Nasal cavity respiratory epithelium epithelial cell of viscerocranial mucosa (primary cell): Measurements from ENCODE around the gene SCNN1A. TPM values are rescaled to one million over a fixed set of nuclear protein-coding genes. Genes with fewer than 3 reads are reported as not detected.

Experiments used
- total RNA-seq: library from RNA; depleted of rRNA; stranded (reverse); fragments of >200 nt; gene quantifications from 2 replicates; pipeline ENCODE4 v1.2.3, GENCODE V29; 2014

SCNN1A gene
- total RNA-seq, result 9.6 and 76.7 TPM in 2 replicates

DNA sequence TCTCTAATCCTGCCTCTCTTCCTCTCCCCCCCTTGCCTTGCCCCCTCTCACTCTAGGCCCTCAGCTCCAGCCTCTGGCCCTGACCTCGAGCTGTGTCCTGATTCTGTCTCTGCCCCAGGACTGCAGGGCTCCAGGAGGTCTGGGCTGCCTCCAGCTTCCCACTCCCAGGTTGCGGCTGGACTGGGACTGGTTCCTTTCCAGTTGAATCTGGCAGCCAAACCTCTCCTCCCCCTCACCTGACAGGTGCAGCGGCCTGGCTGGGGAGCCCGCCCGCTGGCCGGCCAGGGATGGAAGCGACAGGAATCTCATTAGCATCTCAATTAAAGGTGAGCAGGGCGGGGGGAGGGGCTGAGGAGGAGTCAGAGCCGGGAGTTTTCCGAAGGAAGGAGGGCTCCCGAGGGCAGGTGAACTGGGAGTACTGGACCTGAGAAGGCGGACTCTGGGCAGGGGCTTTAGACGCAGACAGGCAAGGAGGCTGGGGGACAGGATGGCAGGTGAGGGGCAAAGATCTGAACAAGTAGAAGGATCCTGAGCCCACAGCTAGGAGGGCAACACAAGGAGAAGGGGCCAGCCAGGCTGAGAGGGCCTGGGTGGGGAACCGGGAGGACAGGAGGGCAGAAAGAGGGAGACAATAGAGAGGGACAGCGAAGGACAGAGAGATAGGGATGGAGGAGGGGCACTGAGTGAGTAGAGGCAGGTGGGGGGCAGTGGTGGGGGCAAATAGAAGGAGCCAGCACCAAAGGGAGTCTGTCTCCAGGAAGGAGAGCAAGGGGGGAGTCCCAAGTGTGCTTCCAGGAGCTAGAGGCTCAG lies at the start of gene SCNN1A:
Gene SCNN1A, minus strand, starts transcription at position 295 of the 810 bp plus-strand sequence. CDS start 780 bp downstream, outside the sequence.

DNA sequence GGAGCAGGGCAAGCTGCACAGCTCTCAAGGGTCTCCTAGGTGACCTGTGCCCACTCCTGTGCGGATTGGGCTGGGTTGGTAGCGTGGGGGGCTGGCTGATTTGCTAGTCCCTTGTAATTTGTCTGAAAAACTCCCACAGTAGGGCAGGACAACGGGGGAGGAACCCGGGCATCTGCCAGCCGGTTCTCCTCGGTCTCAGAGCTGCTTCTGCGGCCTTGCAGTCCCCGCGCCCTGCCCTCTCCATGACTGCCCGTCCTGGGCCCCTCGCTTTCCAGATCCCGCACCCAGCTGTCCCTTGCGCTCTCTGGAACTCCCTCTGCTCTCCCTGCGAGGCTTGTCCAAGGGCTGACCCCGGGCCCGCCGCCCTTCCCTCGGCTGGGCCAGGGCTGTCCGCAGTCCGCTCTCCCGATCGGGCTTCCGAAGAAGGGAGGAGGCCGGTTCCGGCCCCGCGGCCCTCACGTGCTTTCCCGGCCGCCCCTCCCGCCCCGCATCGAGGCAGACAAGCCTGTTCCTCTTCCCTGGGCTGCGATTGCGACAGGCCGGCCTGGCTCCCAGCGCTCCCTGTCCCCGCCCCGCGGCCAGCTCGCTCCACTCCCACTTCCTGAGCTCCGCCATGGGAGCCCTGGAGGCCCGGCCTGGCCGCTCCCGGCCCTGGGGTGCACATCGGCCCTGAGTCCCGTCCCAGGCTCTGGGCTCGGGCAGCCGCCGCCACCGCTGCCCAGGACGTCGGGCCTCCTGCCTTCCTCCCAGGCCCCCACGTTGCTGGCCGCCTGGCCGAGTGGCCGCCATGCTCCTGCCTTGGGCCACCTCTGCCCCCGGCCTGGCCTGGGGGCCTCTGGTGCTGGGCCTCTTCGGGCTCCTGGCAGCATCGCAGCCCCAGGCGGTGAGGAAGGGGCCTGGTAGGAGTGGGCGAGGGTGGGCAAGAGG lies 8.5 kb upstream of the SCNN1A start, which contains the start of gene LTBR:
Gene LTBR, plus strand, starts transcription at position 591 of the 927 bp plus-strand sequence. Its CDS starts 197 bp downstream, at position 788.

DNA sequence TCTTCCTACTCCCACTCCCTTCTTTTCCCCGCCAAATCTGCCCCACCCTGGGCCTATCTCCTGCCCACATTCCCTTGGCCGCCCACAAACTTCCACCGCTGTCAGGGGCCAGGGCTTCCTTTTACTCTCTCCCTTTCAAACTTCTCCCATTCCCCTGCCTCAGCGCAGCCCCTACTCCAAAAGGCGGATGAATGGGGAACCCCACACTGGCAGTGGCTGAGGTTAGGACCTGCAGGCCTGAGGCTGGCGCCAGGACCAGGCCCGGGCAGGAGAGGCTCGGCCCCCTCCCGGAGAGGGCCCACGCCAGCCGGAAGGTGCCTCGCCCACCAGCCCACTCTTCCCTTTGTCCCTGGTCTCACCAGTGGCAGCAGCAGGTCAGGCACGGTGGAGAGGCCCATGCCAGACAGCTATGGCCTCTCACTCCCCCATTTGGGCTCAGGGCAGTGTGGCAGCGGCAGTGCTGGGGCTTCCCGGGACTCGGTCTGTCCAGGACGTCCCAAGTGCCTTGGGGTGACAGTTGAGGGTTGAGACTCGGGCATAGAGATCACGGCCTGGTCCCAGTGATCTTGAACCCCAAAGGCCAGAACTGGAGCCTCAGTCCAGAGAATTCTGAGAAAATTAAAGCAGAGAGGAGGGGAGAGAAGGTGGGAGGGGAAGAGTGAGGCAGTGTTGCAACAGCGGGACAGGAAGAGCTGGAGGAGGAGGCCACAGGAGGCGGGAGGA lies 33.8 kb downstream of the SCNN1A start, which contains the start of gene TNFRSF1A:
Gene TNFRSF1A, minus strand, starts transcription at position 660 of the 723 bp plus-strand sequence. Its CDS starts 262 bp downstream, at position 398.

Other genes starting within 250 kb of the SCNN1A start
- gene CD9, start 175.2 kb downstream of the SCNN1A start, total RNA-seq, result 383 and 653 TPM in 2 replicates
- gene PLEKHG6, start 64.9 kb downstream of the SCNN1A start, total RNA-seq, result 15.4 and 32.5 TPM in 2 replicates
- gene TNFRSF1A, start 33.5 kb downstream of the SCNN1A start, total RNA-seq, result 51.6 and 110 TPM in 2 replicates
- 60.1 and 95.4 TPM in 2 replicates for gene LTBR, start 8.6 kb upstream of the SCNN1A start, total RNA-seq
- gene CD27, start 69.4 kb upstream of the SCNN1A start, total RNA-seq, result not detected in 2 replicates
- gene TAPBPL, start 76.5 kb upstream of the SCNN1A start, total RNA-seq, result 2.4 and 18.9 TPM in 2 replicates
- gene VAMP1, start 95.1 kb upstream of the SCNN1A start, total RNA-seq, result 1.6 and 2.1 TPM in 2 replicates
- gene MRPL51, start 117.7 kb upstream of the SCNN1A start, total RNA-seq, result 85.8 and 94.7 TPM in 2 replicates
- 27.3 and 29.9 TPM in 2 replicates for gene NCAPD2, start 118.5 kb upstream of the SCNN1A start, total RNA-seq
- gene GAPDH, start 159.0 kb upstream of the SCNN1A start, total RNA-seq, result 4,821 and 5,284 TPM in 2 replicates
- 0.34 and 0.71 TPM in 2 replicates for gene IFFO1, start 180.5 kb upstream of the SCNN1A start, total RNA-seq
- 37.3 and 45.6 TPM in 2 replicates for gene NOP2, start 192.7 kb upstream of the SCNN1A start, total RNA-seq
- 132 and 213 TPM in 2 replicates for gene CHD4, start 231.8 kb upstream of the SCNN1A start, total RNA-seq